Lung (tissue), 12 donors: ENCODE data around the gene C10orf105. TPM values are rescaled to one million over a fixed set of nuclear protein-coding genes. Genes with fewer than 3 reads are reported as not detected.

ENCODE experiments used
- ATAC-seq: fragments of 200-7000 bp; cut with Tn5 transposase; one replicate; pipeline ENCODE4 v1.9.1; 2020; ENCODE audit warnings: moderate number of reproducible peaks; ENCODE audit not compliant: insufficient read depth, low FRiP score
- DNase-seq, 3 donors: peaks; one replicate each; pipeline ENCODE4 v3.0.0-alpha.2; 2013 to 2017
- H3K27ac ChIP-seq, 2 donors: one replicate each; pipeline ENCODE4 v1.5.1; 2013; ENCODE audit warnings: mild to moderate bottlenecking in 2 of 2, moderate library complexity in 2 of 2, control low read depth in 1 of 2, inconsistent platforms in 1 of 2, low read depth in 1 of 2, low read length in 1 of 2
- H3K27me3 ChIP-seq, 3 donors: one replicate each; pipeline ENCODE4 v1.5.1; 2013; ENCODE audit warnings: low read length in 2 of 3; ENCODE audit not compliant: control insufficient read depth in 3 of 3, insufficient read depth in 3 of 3
- H3K36me3 ChIP-seq, 4 donors: one replicate each; pipeline ENCODE4 v1.5.1; 2013; ENCODE audit warnings: low read length in 4 of 4, mild to moderate bottlenecking in 1 of 4, moderate library complexity in 1 of 4; ENCODE audit not compliant: control insufficient read depth in 4 of 4, insufficient read depth in 4 of 4
- H3K4me1 ChIP-seq, 5 donors: one replicate each; pipeline ENCODE4 v1.5.1; 2013; ENCODE audit warnings: low read length in 5 of 5, mild to moderate bottlenecking in 2 of 5, moderate library complexity in 1 of 5; ENCODE audit not compliant: control insufficient read depth in 5 of 5, insufficient read depth in 5 of 5
- H3K4me3 ChIP-seq: one replicate; pipeline ENCODE4 v1.5.1; 2013; ENCODE audit warnings: mild to moderate bottlenecking, control low read depth, moderate library complexity
- H3K9ac ChIP-seq, 2 donors: one replicate each; pipeline ENCODE4 v1.5.1; 2013; ENCODE audit warnings: low read length in 2 of 2, control low read depth in 1 of 2; ENCODE audit not compliant: insufficient read depth in 1 of 2
- H3K9me3 ChIP-seq, 4 donors: one replicate each; pipeline ENCODE4 v1.5.1; 2013; ENCODE audit warnings: low read length in 3 of 4, mild to moderate bottlenecking in 1 of 4, moderate library complexity in 1 of 4; ENCODE audit not compliant: control insufficient read depth in 4 of 4, insufficient read depth in 3 of 4
- CTCF ChIP-seq: IDR thresholded peaks from 2 replicates; pipeline ENCODE4 v1.5.1; 2012; ENCODE audit warnings: mild to moderate bottlenecking; ENCODE audit errors: control extremely low read depth, extremely low read depth
- WGBS, 2 donors: extraction: QIAGEN DNeasy Blood & Tissue Kit; methylation state at CpG; one replicate each; pipeline ENCODE4 v1.1.7; 2013; 5-methylcytosine and 5-hydroxymethylcytosine counted together
- polyA plus RNA-seq, 2 donors: library from polyadenylated mRNA; stranded (reverse); fragments of 200-250 nt; gene quantifications; one replicate each; pipeline ENCODE4 v1.2.1, GENCODE V29; 2013
- total RNA-seq, 2 donors: library from RNA; depleted of rRNA in 1 of 2; stranded (reverse); fragments of >200 nt in 1 of 2; gene quantifications; one replicate each; pipeline ENCODE4 v1.2.1, GENCODE V29; 2014 to 2021
- donor health status: control.
- donor health status: control.
- donor health status: Bipolar disorder and iron deficiency.
- donor health status: healthy.
- donor health status: DM: yes; HTN: yes; CAD: no.

C10orf105 gene
- total and polyA plus RNA-seq, 4 donors: 0.14 to 0.58 (median 0.27) TPM

- peaks cover 0 to 32% (median 25%) of the 10 kb centered on the region in 5 donors for H3K4me1 ChIP-seq
- no peak for TF ChIP-seq CTCF
These were observed 6.9 kb downstream of the C10orf105 start for GRCh38 chr10:71712572-71713134.

GRCh38 chr10:71712170-71712569, 7.4 kb downstream of the C10orf105 start:
- DNase-seq (no peak), ATAC-seq (no peak)
- no peaks in the 10 kb centered on the region for H3K9me3 ChIP-seq
- H3K27ac ChIP-seq: peak overlapping the region; percentile 82 to 89
- H3K9ac ChIP-seq: no peak overlapping the region
- TF ChIP-seq CTCF: no peak
- H3K36me3 ChIP-seq: no peaks in the 10 kb centered on the region
- H3K4me1 ChIP-seq: peaks cover 0 to 32% (median 21%) of the 10 kb centered on the region in 5 donors
- 85% methylated on average over 2 of the region's 2 CpGs for WGBS, 2 donors
- no peak overlapping the region for H3K4me3 ChIP-seq
- H3K27me3 ChIP-seq: peaks cover 0 to 4% (median 0%) of the 10 kb centered on the region in 3 donors

More at GRCh38 chr10:71712572-71713134, 6.9 kb downstream of the C10orf105 start:
- peaks cover 0 to 4% (median 0%) of the 10 kb centered on the region in 3 donors for H3K27me3 ChIP-seq
- H3K36me3 ChIP-seq: no peaks in the 10 kb centered on the region
- no peak overlapping the region for H3K4me3 ChIP-seq
- H3K9ac ChIP-seq: no peak overlapping the region
- ATAC-seq (no peak), DNase-seq (no peak)
- WGBS, 2 donors: 49 to 57% methylated on average over 17 of the region's 17 CpGs
- H3K27ac ChIP-seq: peak overlapping the region; percentile 82 to 89
- H3K9me3 ChIP-seq: no peaks in the 10 kb centered on the region

- Histone ChIP-seq H3K4me3 (no peak overlapping the region), H3K27ac (no peak overlapping the region), H3K9me3 (no peaks in the 10 kb centered on the region), H3K9ac (no peak overlapping the region), H3K4me1 (peaks cover 0 to 30% (median 20%) of the 10 kb centered on the region in 5 donors), H3K27me3 (peaks cover 0 to 4% (median 0%) of the 10 kb centered on the region in 3 donors), H3K36me3 (no peaks in the 10 kb centered on the region)
- no peak for TF ChIP-seq CTCF
- ATAC-seq (no peak), DNase-seq (no peak)
- 95 to 98% methylated on average over 6 of the region's 6 CpGs for WGBS, 2 donors
These were observed 8.4 kb downstream of the C10orf105 start for GRCh38 chr10:71711052-71711623.
